SK-N-MC (cell line): ENCODE measurements around the gene CCT6A.

Experiments
- EZH2 ChIP-seq: fragments of 200-600 bp; sonication (generic); IDR thresholded peaks from one replicate; pipeline ENCODE4 v1.6.1; 2017; ENCODE audit warnings: antibody characterized with exemption
- FOXP2 ChIP-seq: optimal IDR thresholded peaks from 2 replicates; pipeline ENCODE3; 2011; ENCODE audit warnings: mild to moderate bottlenecking, moderate library complexity; ENCODE audit not compliant: insufficient read depth; ENCODE audit errors: extremely low read length, control extremely low read depth
- POLR2AphosphoS5 ChIP-seq: IDR thresholded peaks from 2 replicates; pipeline ENCODE4 v1.6.1; 2012; ENCODE audit warnings: mild to moderate bottlenecking, low read depth, low read length, borderline replicate concordance

DNA sequence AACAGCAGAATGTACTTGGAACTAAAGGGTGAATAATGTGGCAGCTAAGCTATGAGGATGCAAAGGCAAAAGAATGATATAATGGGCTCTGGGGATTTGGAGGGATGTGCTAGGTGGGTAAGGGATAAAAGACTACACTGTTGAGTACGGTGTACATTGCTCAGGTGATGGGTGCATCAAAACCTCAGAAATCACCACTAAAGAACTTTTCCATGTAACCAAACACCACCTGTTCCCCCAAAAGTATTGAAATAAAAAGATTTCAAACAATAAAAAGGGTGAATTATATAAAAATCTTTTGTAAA is 56.3 kb downstream of the CCT6A start:
- no peak for TF ChIP-seq POLR2AphosphoS5
- TF ChIP-seq EZH2, result no peak
- no peak for TF ChIP-seq FOXP2
